Neuronal stem cell (in vitro differentiated cells): Measurements from ENCODE around the gene EIF3L.

Source experiments
- DNase-seq: peaks from one replicate; pipeline ENCODE4 v3.0.0-alpha.2; 2013; ENCODE audit warnings: low spot score
- H2AFZ ChIP-seq: one replicate; pipeline ENCODE4 v1.6.1; 2013; ENCODE audit warnings: mild to moderate bottlenecking, low read length, inconsistent platforms
- H2AK5ac ChIP-seq: 2 replicates; pipeline ENCODE4 v1.6.1; 2013; ENCODE audit warnings: low read depth, mild to moderate bottlenecking, inconsistent platforms, low read length, moderate library complexity, mixed read lengths
- H2BK120ac ChIP-seq: 2 replicates; pipeline ENCODE4 v1.6.1; 2013; ENCODE audit warnings: low read depth, mild to moderate bottlenecking, inconsistent platforms, low read length, moderate library complexity, mixed read lengths
- H2BK12ac ChIP-seq: one replicate; pipeline ENCODE4 v1.6.1; 2013; ENCODE audit warnings: low read length, inconsistent platforms
- H2BK15ac ChIP-seq: 2 replicates; pipeline ENCODE4 v1.6.1; 2013; ENCODE audit warnings: mild to moderate bottlenecking, low read length, inconsistent platforms, mixed read lengths
- H2BK5ac ChIP-seq: one replicate; pipeline ENCODE4 v1.6.1; 2013; ENCODE audit warnings: inconsistent platforms, mild to moderate bottlenecking, low read length, moderate library complexity
- H3K14ac ChIP-seq: one replicate; pipeline ENCODE4 v1.6.1; 2013; ENCODE audit warnings: low read length, inconsistent platforms
- H3K18ac ChIP-seq: 2 replicates; pipeline ENCODE4 v1.6.1; 2013; ENCODE audit warnings: low read length, inconsistent platforms
- H3K23ac ChIP-seq: 2 replicates; pipeline ENCODE4 v1.6.1; 2013; ENCODE audit warnings: low read depth, mild to moderate bottlenecking, mixed read lengths, low read length, inconsistent platforms; ENCODE audit not compliant: poor library complexity
- H3K27ac ChIP-seq: replicated peaks from 3 replicates; pipeline ENCODE4 v1.5.1; 2013; ENCODE audit warnings: low read length, inconsistent platforms
- H3K27me3 ChIP-seq, 3 experiments: 2 replicates each; pipeline ENCODE4 v1.6.1; 2013; ENCODE audit warnings: low read length in 3 of 3, mild to moderate bottlenecking in 2 of 3, inconsistent platforms in 1 of 3, low read depth in 1 of 3, mixed read lengths in 1 of 3, moderate library complexity in 1 of 3; ENCODE audit not compliant: control insufficient read depth in 3 of 3, insufficient read depth in 3 of 3
- H3K36me3 ChIP-seq, 2 donors: replicated peaks in 1 of 2; 2 replicates each; pipeline ENCODE4 v1.6.1; 2013; ENCODE audit warnings: low read length in 2 of 2; ENCODE audit not compliant: control insufficient read depth in 2 of 2, insufficient read depth in 2 of 2
- H3K4ac ChIP-seq: 2 replicates; pipeline ENCODE4 v1.6.1; 2013; ENCODE audit warnings: inconsistent platforms, mild to moderate bottlenecking, low read length, moderate library complexity
- H3K4me1 ChIP-seq, 2 donors: 1 replicate in 1 of 2; 2 replicates in 1 of 2; pipeline ENCODE4 v1.6.1; 2013; ENCODE audit warnings: low read length in 2 of 2, low read depth in 1 of 2; ENCODE audit not compliant: control insufficient read depth in 2 of 2, insufficient read depth in 1 of 2
- H3K4me2 ChIP-seq: one replicate; pipeline ENCODE4 v1.6.1; 2013; ENCODE audit warnings: mild to moderate bottlenecking, low read length, inconsistent platforms; ENCODE audit not compliant: insufficient read depth, poor library complexity, severe bottlenecking
- H3K4me3 ChIP-seq, 2 donors: 2 replicates each; pipeline ENCODE4 v1.5.1; 2013; ENCODE audit warnings: low read length in 2 of 2, mild to moderate bottlenecking in 2 of 2, inconsistent platforms in 1 of 2, moderate library complexity in 1 of 2
- H3K79me1 ChIP-seq: one replicate; pipeline ENCODE4 v1.6.1; 2013; ENCODE audit warnings: low read depth, mild to moderate bottlenecking, inconsistent platforms, low read length, moderate library complexity
- H3K9ac ChIP-seq: one replicate; pipeline ENCODE4 v1.6.1; 2013; ENCODE audit warnings: mild to moderate bottlenecking, low read depth, low read length, inconsistent platforms; ENCODE audit not compliant: poor library complexity
- H3K9me3 ChIP-seq, 2 donors: replicated peaks in 1 of 2; 2 replicates each; pipeline versions ENCODE3 to v1.6.1; 2013; ENCODE audit warnings: low read length in 2 of 2, mild to moderate bottlenecking in 2 of 2, inconsistent platforms in 1 of 2, low read depth in 1 of 2, mixed read lengths in 1 of 2, moderate library complexity in 1 of 2; ENCODE audit not compliant: control insufficient read depth in 2 of 2, insufficient read depth in 1 of 2
- H4K8ac ChIP-seq: one replicate; pipeline ENCODE4 v1.6.1; 2013; ENCODE audit warnings: low read depth, mild to moderate bottlenecking, inconsistent platforms, low read length, moderate library complexity
- H4K91ac ChIP-seq: one replicate; pipeline ENCODE4 v1.6.1; 2013; ENCODE audit warnings: low read length, low read depth, mild to moderate bottlenecking, inconsistent platforms; ENCODE audit not compliant: poor library complexity
- WGBS, 2 donors: extraction: QIAGEN DNeasy Blood & Tissue Kit; methylation state at CpG; one replicate each; pipeline ENCODE4 v1.1.7; 2013; ENCODE audit warnings: missing lambda C conversion rate in 2 of 2, mixed read lengths in 1 of 2; ENCODE audit not compliant: insufficient read length in 2 of 2, insufficient replicate concordance in 1 of 2; ENCODE audit errors: extremely low coverage in 2 of 2; 5-methylcytosine and 5-hydroxymethylcytosine counted together

EIF3L gene

GRCh38 chr22:37807410-37808293 lies 41.6 kb upstream of the EIF3L start, which contains the start of gene GCAT:
Gene GCAT, plus strand, starts transcription at chr22:37807934. Its CDS starts 34 bp downstream, at chr22:37807968.
- WGBS, 2 donors, result no CpG with 5 or more reads among the region's 73 CpGs
- H3K4ac ChIP-seq, result no peak within 1 kb of the TSS
- peak; percentile 97 for DNase-seq
- no peak within 1 kb of the TSS for H2BK120ac ChIP-seq
- no peak within 1 kb of the TSS for H4K91ac ChIP-seq
- H2BK15ac ChIP-seq, result no peak within 1 kb of the TSS
- peak within 1 kb of the TSS; percentile 53 for H3K27ac ChIP-seq
- peak within 1 kb of the TSS; percentile 93 for H3K9ac ChIP-seq
- peak within 1 kb of the TSS; percentile 88 for H3K18ac ChIP-seq
- H3K36me3 ChIP-seq, result peaks cover 3 to 13% of the 10 kb centered on the region in 2 donors
- H3K4me2 ChIP-seq, result peak within 1 kb of the TSS; percentile 72
- H2AK5ac ChIP-seq, result no peak within 1 kb of the TSS
- H3K4me1 ChIP-seq, result peaks cover 21 to 23% of the 10 kb centered on the region in 2 donors
- peak within 1 kb of the TSS; percentile 99 for H3K23ac ChIP-seq
- no peak within 1 kb of the TSS for H2BK5ac ChIP-seq
- H2BK12ac ChIP-seq, result no peak within 1 kb of the TSS
- H3K4me3 ChIP-seq, result peak within 1 kb of the TSS; percentile 80 to 92
- H2AFZ ChIP-seq, result peak within 1 kb of the TSS; percentile 88
- no peak within 1 kb of the TSS for H4K8ac ChIP-seq
- no peaks in the 10 kb centered on the region for H3K9me3 ChIP-seq
- no peak within 1 kb of the TSS for H3K14ac ChIP-seq
- peaks cover 2 to 28% (median 15%) of the 10 kb centered on the region in 3 experiments for H3K27me3 ChIP-seq
- peaks cover 4% of the 10 kb centered on the region for H3K79me1 ChIP-seq

GRCh38 chr22:37808294-37808657 lies 40.9 kb upstream of the EIF3L start:
- Histone ChIP-seq H4K91ac (no peak overlapping the region), H2BK5ac (no peak overlapping the region), H3K4me2 (peak overlapping the region; percentile 72), H2BK12ac (no peak overlapping the region), H3K18ac (no peak overlapping the region), H2BK120ac (no peak overlapping the region), H2AK5ac (no peak overlapping the region), H3K79me1 (peaks cover 4% of the 10 kb centered on the region), H2BK15ac (no peak overlapping the region), H3K4me1 (peaks cover 15 to 19% of the 10 kb centered on the region in 2 donors), H3K23ac (no peak overlapping the region), H3K4ac (no peak overlapping the region), H2AFZ (peak overlapping the region; percentile 84), H3K9me3 (no peaks in the 10 kb centered on the region), H3K27ac (no peak overlapping the region), H3K14ac (no peak overlapping the region), H3K9ac (peak overlapping the region; percentile 93), H3K4me3 (peak overlapping the region; percentile 80 to 92), H3K36me3 (peaks cover 3 to 17% of the 10 kb centered on the region in 2 donors), H4K8ac (no peak overlapping the region), H3K27me3 (peaks cover 2 to 28% (median 15%) of the 10 kb centered on the region in 3 experiments)
- WGBS, 2 donors, result no CpG with 5 or more reads among the region's 8 CpGs
- no peak for DNase-seq

GRCh38 chr22:37809672-37810333 lies 39.4 kb upstream of the EIF3L start:
- no peak overlapping the region for H2BK12ac ChIP-seq
- H3K9ac ChIP-seq, result no peak overlapping the region
- H2AFZ ChIP-seq, result no peak overlapping the region
- no peak for DNase-seq
- H3K18ac ChIP-seq, result no peak overlapping the region
- no peak overlapping the region for H2BK120ac ChIP-seq
- no peak overlapping the region for H3K4ac ChIP-seq
- H3K9me3 ChIP-seq, result no peaks in the 10 kb centered on the region
- H3K4me2 ChIP-seq, result no peak overlapping the region
- peaks cover 2 to 19% (median 15%) of the 10 kb centered on the region in 3 experiments for H3K27me3 ChIP-seq
- no peak overlapping the region for H2AK5ac ChIP-seq
- H3K27ac ChIP-seq, result no peak overlapping the region
- peaks cover 8 to 12% of the 10 kb centered on the region in 2 donors for H3K4me1 ChIP-seq
- H3K4me3 ChIP-seq, result no peak overlapping the region
- no peak overlapping the region for H2BK5ac ChIP-seq
- H3K79me1 ChIP-seq, result peaks cover 4% of the 10 kb centered on the region
- H3K36me3 ChIP-seq, result peaks cover 9 to 27% of the 10 kb centered on the region in 2 donors
- no peak overlapping the region for H4K91ac ChIP-seq
- WGBS, 2 donors, result no CpG with 5 or more reads among the region's 5 CpGs
- no peak overlapping the region for H3K23ac ChIP-seq
- no peak overlapping the region for H3K14ac ChIP-seq
- H4K8ac ChIP-seq, result no peak overlapping the region
- no peak overlapping the region for H2BK15ac ChIP-seq

GRCh38 chr22:37811867-37812266 lies 37.4 kb upstream of the EIF3L start:
- H3K27ac ChIP-seq, result no peak overlapping the region
- H3K4me2 ChIP-seq, result no peak overlapping the region
- H3K4ac ChIP-seq, result no peak overlapping the region
- peaks cover 0 to 4% (median 0%) of the 10 kb centered on the region in 3 experiments for H3K27me3 ChIP-seq
- no peak overlapping the region for H3K18ac ChIP-seq
- H3K4me1 ChIP-seq, result peaks cover 2 to 4% of the 10 kb centered on the region in 2 donors
- no peak overlapping the region for H4K8ac ChIP-seq
- H2AFZ ChIP-seq, result no peak overlapping the region
- H2BK5ac ChIP-seq, result no peak overlapping the region
- no peak for DNase-seq
- no peak overlapping the region for H2BK15ac ChIP-seq
- no peak overlapping the region for H2BK120ac ChIP-seq
- H3K4me3 ChIP-seq, result no peak overlapping the region
- no peak overlapping the region for H3K14ac ChIP-seq
- no peak overlapping the region for H3K9ac ChIP-seq
- H2AK5ac ChIP-seq, result no peak overlapping the region
- H3K9me3 ChIP-seq, result no peaks in the 10 kb centered on the region
- no CpG with 5 or more reads among the region's 2 CpGs for WGBS, 2 donors
- H2BK12ac ChIP-seq, result no peak overlapping the region
- no peak overlapping the region for H3K23ac ChIP-seq
- H3K36me3 ChIP-seq, result peaks cover 19 to 46% of the 10 kb centered on the region in 2 donors
- no peaks in the 10 kb centered on the region for H3K79me1 ChIP-seq
- no peak overlapping the region for H4K91ac ChIP-seq
